NCI-H69 (cell line): Measurements from ENCODE around the gene REX1BD.

Source experiments
- DNase-seq: peaks from one replicate; lab custom pipeline; 2025; lab: John Stamatoyannopoulos, UW

Gene REX1BD

GRCh38 chr19:18613589-18614234, 25.1 kb downstream of the REX1BD start:
- DNase-seq = no peak

DNA sequence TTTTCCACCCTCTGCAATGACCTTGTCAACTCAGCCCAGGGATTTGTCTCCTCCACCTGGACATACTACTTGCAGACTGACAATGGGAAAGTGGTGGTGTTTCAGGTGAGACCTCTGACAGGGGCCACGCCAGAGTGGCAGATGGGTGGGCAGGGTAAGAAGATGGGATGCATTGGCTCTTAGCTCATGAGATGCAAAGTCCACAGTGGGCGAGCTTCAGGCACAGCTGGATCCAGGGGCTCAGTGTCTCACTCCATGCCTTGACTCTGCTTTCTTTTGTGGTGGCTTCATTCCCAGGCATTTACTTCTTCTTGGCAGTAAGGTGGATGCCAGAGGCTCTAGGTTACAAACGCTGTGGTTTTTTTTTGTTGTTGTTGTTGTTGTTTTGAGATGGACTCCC, 27.4 kb downstream of the REX1BD start:
- DNase-seq = no peak

- no peak for DNase-seq
These were observed 29.0 kb downstream of the REX1BD start for GRCh38 chr19:18617562-18617961.

DNA sequence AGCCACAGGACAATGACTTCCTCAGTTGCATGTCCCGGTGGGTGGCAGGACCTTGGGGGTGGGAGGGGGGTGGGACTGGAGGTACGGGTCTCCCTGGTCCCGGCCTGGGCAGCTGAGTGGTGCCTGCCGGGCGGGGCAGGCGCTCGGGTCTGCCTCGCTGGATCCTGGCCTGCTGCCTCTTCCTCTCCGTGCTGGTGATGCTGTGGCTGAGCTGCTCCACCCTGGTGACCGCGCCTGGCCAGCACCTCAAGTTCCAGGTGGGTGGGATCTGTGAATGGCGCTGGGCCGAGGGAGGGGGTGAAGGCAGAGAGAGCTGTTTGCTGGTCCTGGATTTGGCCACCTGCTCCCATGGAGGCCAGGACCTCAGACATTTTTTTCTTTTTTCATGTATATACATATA, 29.6 kb downstream of the REX1BD start:
- DNase-seq = no peak

DNA sequence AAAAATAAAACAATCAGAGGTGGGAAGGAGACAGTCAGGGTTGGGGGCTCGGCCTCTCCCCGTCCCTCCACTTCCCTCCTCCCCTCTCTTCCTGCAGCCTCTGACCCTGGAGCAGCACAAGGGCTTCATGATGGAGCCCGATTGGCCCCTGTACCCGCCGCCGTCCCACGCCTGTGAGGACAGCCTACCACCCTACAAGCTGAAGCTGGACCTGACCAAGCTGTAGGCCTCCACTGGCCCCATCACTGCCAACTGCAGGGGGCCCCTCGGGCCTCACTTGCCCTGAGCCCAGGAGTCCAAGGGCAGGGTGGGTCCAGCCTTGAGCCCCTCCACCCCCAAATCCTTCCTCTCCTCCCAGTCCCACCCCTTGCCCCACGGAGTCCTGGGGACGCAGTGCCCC, 31.7 kb downstream of the REX1BD start:
- no peak for DNase-seq

- peak; percentile 37 for DNase-seq
These were observed 32.3 kb downstream of the REX1BD start for GRCh38 chr19:18620902-18621301.

- no peak for DNase-seq
These were observed 38.3 kb downstream of the REX1BD start for GRCh38 chr19:18626906-18627305.

GRCh38 chr19:18629166-18630088, 40.8 kb downstream of the REX1BD start:
- peak; percentile 83 for DNase-seq

DNA sequence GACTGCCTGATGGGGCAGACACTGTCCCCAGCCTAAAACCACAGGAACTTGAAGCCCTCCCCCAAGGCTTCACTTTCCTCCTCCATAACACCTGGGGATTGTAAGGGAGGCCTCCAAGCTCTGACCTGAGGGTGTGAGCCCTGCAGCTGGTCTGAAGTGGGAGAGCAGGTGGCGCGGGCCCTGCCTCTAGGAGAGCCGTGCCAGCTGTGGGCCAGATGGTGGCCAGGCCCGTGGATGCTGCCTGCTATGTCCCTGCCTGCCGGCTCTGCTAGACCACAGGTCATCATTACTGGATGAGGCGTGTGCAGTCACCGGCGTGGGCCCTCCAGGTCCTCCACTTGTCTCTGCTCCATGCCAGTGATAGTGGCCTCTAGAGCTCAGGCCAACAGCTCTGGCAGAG, 44.7 kb downstream of the REX1BD start:
- DNase-seq = peak; percentile 81

DNA sequence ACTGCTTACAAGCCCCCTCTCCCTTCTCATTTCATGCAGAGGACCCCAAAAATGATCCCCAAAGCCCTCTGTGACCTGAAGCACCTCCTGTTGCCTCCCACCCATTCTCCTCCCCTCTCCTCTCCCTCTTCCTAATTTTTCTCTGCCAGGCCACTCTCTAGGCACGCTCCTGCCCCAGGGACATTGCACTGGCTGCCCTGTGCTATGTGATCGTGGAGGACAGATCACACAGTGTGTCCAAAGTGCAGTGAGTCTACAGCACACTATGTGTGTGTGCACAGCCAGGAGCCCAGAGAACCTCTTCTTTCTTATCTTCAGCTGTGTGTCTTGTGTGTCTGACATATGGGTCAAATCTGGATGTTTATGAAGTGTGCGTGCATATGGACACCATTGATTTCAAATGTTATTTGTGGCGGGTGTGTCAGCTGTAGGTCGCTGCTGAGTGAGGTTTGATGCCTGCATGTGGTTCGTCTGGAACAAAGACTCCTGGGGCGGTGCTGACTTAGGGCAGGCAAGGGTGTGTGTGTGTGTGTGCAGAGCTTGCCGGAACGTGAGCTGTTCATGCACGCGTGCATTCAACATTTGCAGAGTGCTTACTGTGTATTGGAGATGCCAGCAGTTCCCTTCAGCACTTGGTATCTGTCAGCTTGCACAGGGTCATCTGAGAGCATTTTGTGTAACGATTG, 46.2 kb downstream of the REX1BD start:
- DNase-seq = peak; percentile 82

- DNase-seq = no peak
These were observed 47.2 kb downstream of the REX1BD start for GRCh38 chr19:18635831-18636182.

DNA sequence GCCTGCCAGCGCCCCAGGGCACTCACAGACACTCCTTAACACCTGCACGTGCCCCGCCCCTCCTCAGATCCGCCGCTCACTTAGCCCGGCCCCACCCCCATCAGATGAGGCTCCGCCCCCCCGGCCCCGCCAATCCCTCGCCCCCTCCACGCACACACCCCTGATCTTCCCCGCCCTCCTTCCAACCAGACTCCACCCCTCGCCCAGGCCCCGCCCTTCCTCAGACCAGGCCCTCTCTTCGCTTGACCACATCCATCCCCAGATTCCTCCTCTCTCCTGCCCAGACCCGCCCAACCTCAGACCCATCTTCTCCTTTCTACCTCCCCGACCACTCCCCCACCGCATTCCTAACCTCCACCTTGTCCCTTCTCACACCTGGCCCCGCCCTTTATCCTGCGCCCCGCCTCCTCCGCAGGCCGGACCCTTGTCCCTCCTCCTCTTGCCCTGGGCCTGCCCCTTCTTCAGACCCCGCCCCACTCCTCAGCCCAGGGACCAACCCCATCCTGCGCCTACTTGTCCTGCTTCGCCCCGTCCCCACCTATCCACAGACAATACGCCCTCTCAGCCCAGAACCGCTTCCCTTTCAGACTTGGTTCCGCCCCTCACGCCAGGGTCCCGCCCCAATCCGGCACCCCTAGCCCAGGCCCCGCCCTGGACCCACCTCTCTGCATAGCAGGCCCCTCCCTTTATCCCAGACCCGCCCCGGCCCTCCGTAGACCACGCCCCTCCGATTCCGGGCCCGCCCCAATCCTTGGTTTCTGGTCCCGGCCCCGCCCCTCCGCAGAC, 47.8 kb downstream of the REX1BD start:
- DNase-seq = peak; percentile 99

DNA sequence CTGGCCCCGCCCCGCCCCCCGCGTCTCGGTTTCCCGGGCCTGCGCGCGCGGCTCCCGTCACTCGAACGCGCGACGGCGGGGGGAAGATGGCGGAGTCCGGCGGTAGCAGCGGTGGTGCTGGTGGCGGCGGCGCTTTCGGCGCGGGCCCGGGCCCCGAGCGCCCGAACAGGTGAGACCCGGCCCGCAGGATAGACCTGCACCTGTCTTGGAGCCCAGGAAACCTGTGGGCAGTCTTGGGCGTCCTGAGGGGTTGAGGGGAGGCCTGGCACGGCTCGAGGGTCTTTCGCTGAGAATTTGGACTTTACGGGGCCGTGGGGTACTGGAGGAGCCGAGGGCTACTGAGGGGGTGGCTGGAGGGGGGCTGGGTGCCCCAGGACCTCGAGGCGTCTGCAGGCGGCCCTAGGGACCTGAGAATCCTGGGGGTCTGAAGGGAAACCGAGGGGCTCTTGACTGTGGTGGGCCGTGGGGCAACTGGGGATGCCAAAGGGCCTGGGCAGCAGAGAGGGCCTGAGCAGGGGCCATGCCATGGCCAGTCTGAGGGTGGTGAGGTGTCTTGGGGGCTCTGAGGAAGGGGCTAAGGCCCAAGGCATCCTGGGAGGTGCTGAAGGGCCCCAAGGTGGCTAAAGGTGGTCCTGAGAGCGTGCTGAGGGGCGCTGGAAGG, 48.5 kb downstream of the REX1BD start, which contains the start of gene KLHL26:
Gene KLHL26 (plus strand): TSS at position 60 of the 661 bp plus-strand sequence. CDS start 27 bp downstream, at position 87.
- DNase-seq = no peak

DNA sequence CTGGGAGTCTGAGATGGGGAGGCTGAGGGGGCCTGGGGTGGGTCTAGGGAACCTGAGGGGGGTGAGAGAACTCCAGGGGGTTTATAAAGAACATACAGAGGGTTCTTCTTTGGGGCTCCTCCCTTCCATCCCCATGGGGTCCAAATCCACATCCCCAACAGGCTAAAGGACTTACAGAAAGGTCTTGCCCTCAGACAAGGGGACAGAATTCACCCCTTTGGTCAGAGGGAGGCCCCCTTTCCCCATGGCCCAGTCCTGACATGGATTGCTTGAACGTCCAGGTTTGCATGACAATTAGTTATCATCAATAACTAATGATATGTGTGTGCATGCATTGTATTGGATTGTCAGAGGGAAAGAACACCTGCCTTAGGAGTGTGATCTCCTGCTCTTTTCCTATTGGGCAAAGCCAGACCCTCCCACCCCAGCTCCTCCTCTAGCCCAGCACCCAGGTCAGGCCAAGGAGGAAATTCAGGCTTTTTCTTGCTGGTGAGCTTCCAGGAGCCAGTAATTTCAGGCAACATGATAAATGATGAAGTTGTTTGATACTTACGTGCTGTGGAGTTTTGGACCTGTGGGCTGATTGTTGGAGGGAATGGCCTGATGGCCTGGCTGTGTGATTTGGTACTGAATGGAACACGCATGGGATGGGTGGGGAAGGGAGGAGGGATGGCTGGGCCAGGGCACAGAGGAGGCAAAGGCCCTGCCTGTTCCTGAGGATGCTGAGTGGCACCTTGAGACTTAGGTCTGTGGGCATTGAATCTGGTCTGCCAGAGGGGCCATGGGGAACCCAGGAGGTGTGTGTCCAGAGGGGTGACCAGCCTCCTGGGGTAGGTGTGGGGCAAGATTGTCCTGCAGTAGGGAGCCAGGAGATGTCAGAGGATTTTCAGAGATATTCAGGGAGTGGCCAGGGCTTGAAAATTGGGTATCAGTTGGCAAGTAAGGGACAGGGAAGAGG, 49.4 kb downstream of the REX1BD start:
- peak; percentile 55 for DNase-seq

GRCh38 chr19:18639706-18640243, 51.2 kb downstream of the REX1BD start:
- DNase-seq = no peak
